Measurements from ENCODE around the gene NUDT21.

The NUDT21 gene

GRCh38 chr16:56475201-56475600 lies 24.1 kb upstream of the NUDT21 start:
- no peak for TF ChIP-seq CTCF (IDR thresholded peaks at IDR 0.05)
- no peak for TF ChIP-seq ZFX (IDR thresholded peaks at IDR 0.05; ENCODE audit: borderline replicate concordance)

GRCh38 chr16:56470666-56471065 lies 19.5 kb upstream of the NUDT21 start:
- H3K27ac ChIP-seq, result no peak overlapping the region
- no peak for TF ChIP-seq CTCF (IDR thresholded peaks at IDR 0.05)
- no peak for TF ChIP-seq ZFX (IDR thresholded peaks at IDR 0.05; ENCODE audit: borderline replicate concordance)

More at GRCh38 chr16:56475201-56475600, 24.1 kb upstream of the NUDT21 start:
- no peak overlapping the region for H3K27ac ChIP-seq

- TF ChIP-seq CTCF (IDR thresholded peaks at IDR 0.05) (no peak), ZFX (IDR thresholded peaks at IDR 0.05; ENCODE audit: borderline replicate concordance) (no peak)
- H3K27ac ChIP-seq, result no peak overlapping the region
These were observed 19.1 kb upstream of the NUDT21 start for GRCh38 chr16:56470232-56470631.

- no peak for TF ChIP-seq CTCF (IDR thresholded peaks at IDR 0.05)
These were observed 18.6 kb upstream of the NUDT21 start for GRCh38 chr16:56469748-56470147.

GRCh38 chr16:56468800-56469199 lies 17.7 kb upstream of the NUDT21 start:
- no peak overlapping the region for H3K27ac ChIP-seq
- TF ChIP-seq CTCF (IDR thresholded peaks at IDR 0.05) (no peak), ZFX (IDR thresholded peaks at IDR 0.05; ENCODE audit: borderline replicate concordance) (no peak)

More at GRCh38 chr16:56469748-56470147, 18.6 kb upstream of the NUDT21 start:
- no peak overlapping the region for H3K27ac ChIP-seq

GRCh38 chr16:56466344-56466743 lies 15.2 kb upstream of the NUDT21 start:
- TF ChIP-seq CTCF (IDR thresholded peaks at IDR 0.05), result no peak
- TF ChIP-seq ZFX (IDR thresholded peaks at IDR 0.05; ENCODE audit: borderline replicate concordance), result no peak
- no peak overlapping the region for H3K27ac ChIP-seq

GRCh38 chr16:56463153-56463552 lies 12.0 kb upstream of the NUDT21 start:
- TF ChIP-seq ZFX (IDR thresholded peaks at IDR 0.05; ENCODE audit: borderline replicate concordance), result no peak
- TF ChIP-seq CTCF (IDR thresholded peaks at IDR 0.05), result no peak
- no peak overlapping the region for H3K27ac ChIP-seq
